Tibial nerve (tissue), 4 donors: ENCODE results near the gene EVI2B. TPM values are rescaled to one million over a fixed set of nuclear protein-coding genes. Genes with fewer than 3 reads are reported as not detected.
"Not testable (repeated sequence)": the region's sequence is repeated elsewhere in the genome, so short reads cannot be mapped to it uniquely, and the experiment has no call there.

Experiments used
- DNase-seq, 2 donors: peaks; one replicate each; pipeline ENCODE4 v3.0.0-alpha.2; 2019; ENCODE audit warnings: low spot score in 2 of 2
- H3K27ac ChIP-seq, 4 donors: fragments of 200-600 bp; sonication (generic) in 3 of 4; one replicate each; pipeline ENCODE4 v1.5.1; 2017 to 2019; ENCODE audit warnings: mild to moderate bottlenecking in 1 of 4
- H3K27me3 ChIP-seq, 2 donors: fragments of 200-600 bp; sonication (generic) in 1 of 2; one replicate each; pipeline versions ENCODE4 v1.5.1 to v1.6.0; 2017 to 2019
- H3K36me3 ChIP-seq, 3 donors: fragments of 200-600 bp; sonication (generic); one replicate each; pipeline ENCODE4 v1.5.1; 2018 to 2019
- H3K4me1 ChIP-seq, 4 donors: fragments of 200-600 bp; sonication (generic) in 3 of 4; one replicate each; pipeline ENCODE4 v1.5.1; 2017 to 2019
- H3K4me3 ChIP-seq, 4 donors: fragments of 200-600 bp; sonication (generic) in 3 of 4; one replicate each; pipeline ENCODE4 v1.5.1; 2017 to 2019; ENCODE audit warnings: mild to moderate bottlenecking in 1 of 4, moderate library complexity in 1 of 4
- H3K9me3 ChIP-seq, 4 donors: fragments of 200-600 bp; sonication (generic) in 3 of 4; one replicate each; pipeline ENCODE4 v1.5.1; 2017 to 2019
- CTCF ChIP-seq, 5 experiments: fragments of 200-600 bp in 3 of 5; fragments of 450-650 bp in 2 of 5; sonication (generic) in 3 of 5; IDR thresholded peaks; one replicate each; pipeline ENCODE4 v1.5.1; 2016 to 2019; ENCODE audit warnings: antibody characterized with exemption in 5 of 5, mild to moderate bottlenecking in 3 of 5, moderate library complexity in 2 of 5
- EP300 ChIP-seq, 2 donors: sonication (generic); formaldehyde crosslinking; IDR thresholded peaks; one replicate each; pipeline ENCODE4 v1.6.1; 2017; ENCODE audit warnings: antibody characterized with exemption in 2 of 2, mild to moderate bottlenecking in 1 of 2
- POLR2A ChIP-seq, 2 donors: fragments of 450-650 bp; IDR thresholded peaks; one replicate each; pipeline ENCODE4 v1.6.1; 2017; ENCODE audit warnings: antibody characterized with exemption in 2 of 2, mild to moderate bottlenecking in 2 of 2, moderate library complexity in 2 of 2
- WGBS, 2 donors: methylation state at CpG; one replicate each; pipeline ENCODE4 v1.1.5; 2018; 5-methylcytosine and 5-hydroxymethylcytosine counted together
- total RNA-seq, 4 donors: library from RNA; depleted of rRNA; stranded (reverse); fragments of >200 nt; gene quantifications; one replicate each; pipeline ENCODE4 v1.1.0, GENCODE V29; 2016

Gene EVI2B
- total RNA-seq, 4 donors from 2014 or later = 5.7 to 9.9 (median 9.3) TPM

GRCh38 chr17:31318298-31318801, 4.5 kb upstream of the EVI2B start:
- peak overlapping the region in 2 of 4 donors; percentile 15 to 27 for H3K4me3 ChIP-seq
- H3K27me3 ChIP-seq = no peaks in the 10 kb centered on the region
- WGBS, 2 donors = 65 to 69% methylated on average over 8 of the region's 8 CpGs
- no peaks in the 10 kb centered on the region for H3K9me3 ChIP-seq
- TF ChIP-seq EP300 (IDR thresholded peaks at IDR 0.05) (peak in 1 of 2 donors; percentile 81), CTCF (IDR thresholded peaks at IDR 0.05) (no peak)
- H3K27ac ChIP-seq = peak overlapping the region in 3 of 4 donors; percentile 76 to 82 (median 78)
- peaks cover 0 to 7% (median 3%) of the 10 kb centered on the region in 4 donors for H3K4me1 ChIP-seq
- no peaks in the 10 kb centered on the region for H3K36me3 ChIP-seq
- DNase-seq = peak; percentile 35 to 66

- TF ChIP-seq EP300 (IDR thresholded peaks at IDR 0.05) (no peak), POLR2A (IDR thresholded peaks at IDR 0.05) (no peak), CTCF (IDR thresholded peaks at IDR 0.05) (no peak)
- Histone ChIP-seq H3K36me3 (no peaks in the 10 kb centered on the region), H3K4me3 (no peak overlapping the region), H3K27me3 (no peaks in the 10 kb centered on the region), H3K9me3 (no peaks in the 10 kb centered on the region), H3K27ac (peak overlapping the region in 3 of 4 donors; percentile 13 to 72 (median 54)), H3K4me1 (peaks cover 0 to 7% (median 3%) of the 10 kb centered on the region in 4 donors)
- no peak for DNase-seq
- WGBS, 2 donors = 93 to 97% methylated on average over 3 of the region's 3 CpGs
Measured at GRCh38 chr17:31314782-31315100, 887 bp upstream of the EVI2B start.

DNA sequence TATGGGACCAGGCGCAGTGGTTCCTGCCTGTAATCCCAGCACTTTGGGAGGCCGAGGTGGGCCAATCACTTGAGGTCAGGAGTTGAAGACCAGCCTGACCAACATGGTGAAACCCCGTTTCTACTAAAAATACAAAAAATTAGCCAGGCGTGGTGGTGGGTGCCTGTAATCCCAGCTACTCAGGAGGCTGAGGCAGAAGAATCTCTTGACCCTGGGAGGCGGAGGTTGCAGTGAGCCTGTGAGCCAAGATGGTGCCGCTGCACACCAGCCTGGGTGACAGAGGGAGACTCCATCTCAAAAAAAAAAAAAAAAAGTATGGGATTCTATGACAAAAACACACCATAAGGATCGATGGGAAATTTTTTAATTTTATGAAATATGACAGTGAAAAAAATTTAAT, 1.6 kb downstream of the EVI2B start:
- H3K4me1 ChIP-seq, H3K9me3 ChIP-seq, DNase-seq, H3K27me3 ChIP-seq, H3K36me3 ChIP-seq: not testable (repeated sequence)
- H3K27ac ChIP-seq = peak overlapping the region in 3 of 4 donors; percentile 26 to 72 (median 31)
- WGBS, 2 donors = 77 to 82% methylated on average over 7 of the region's 7 CpGs
- peak overlapping the region in 2 of 4 donors; percentile 38 to 43 for H3K4me3 ChIP-seq

DNA sequence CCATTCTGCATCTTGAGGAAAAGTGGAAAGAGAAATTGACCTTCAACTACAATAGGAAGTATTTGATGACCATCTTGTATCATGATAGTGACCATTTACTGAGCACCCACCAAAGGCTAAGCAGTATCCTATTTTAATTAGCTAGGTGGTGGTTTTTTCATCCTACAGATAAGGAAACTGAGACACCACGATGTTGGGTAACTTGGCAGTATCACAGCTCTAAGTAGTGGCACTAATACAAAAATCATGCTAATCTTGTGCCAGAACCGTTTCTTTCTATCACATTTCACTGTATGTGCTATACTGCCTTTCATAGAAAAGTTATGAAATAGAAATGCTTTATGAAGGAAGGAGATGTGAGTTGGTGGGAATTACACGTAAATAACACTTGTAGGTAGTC, 2.3 kb downstream of the EVI2B start:
- Histone ChIP-seq H3K4me3 (peak overlapping the region in 2 of 4 donors; percentile 38 to 43), H3K9me3 (no peaks in the 10 kb centered on the region), H3K27me3 (no peaks in the 10 kb centered on the region), H3K36me3 (peaks cover 0 to 3% (median 0%) of the 10 kb centered on the region in 3 donors), H3K4me1 (peaks cover 0 to 3% (median 0%) of the 10 kb centered on the region in 4 donors), H3K27ac (peak overlapping the region in 3 of 4 donors; percentile 26 to 72 (median 31))
- DNase-seq = no peak
- TF ChIP-seq POLR2A (IDR thresholded peaks at IDR 0.05) = no peak
- WGBS, 2 donors = 82 to 84% methylated on average over 3 of the region's 3 CpGs

DNA sequence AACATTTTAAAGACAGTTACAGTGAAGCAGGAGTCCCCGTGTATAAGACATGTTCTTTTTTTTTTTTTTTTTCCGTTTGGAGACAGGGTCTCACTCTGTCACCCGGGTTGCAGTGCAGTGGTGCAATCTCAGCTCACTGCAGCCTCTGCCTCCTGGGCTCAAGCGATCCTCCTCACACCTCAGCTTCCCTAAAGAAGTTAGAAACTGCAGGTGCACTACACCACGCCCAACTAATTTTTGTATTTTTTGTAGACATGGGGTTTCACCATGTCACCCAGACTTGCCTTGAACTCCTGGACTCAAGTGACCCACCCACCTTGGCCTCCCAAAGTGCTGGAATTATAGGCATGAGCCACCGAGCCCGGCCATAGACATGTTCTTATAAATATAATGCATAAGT, 3.0 kb downstream of the EVI2B start:
- Histone ChIP-seq H3K36me3 (peaks cover 0 to 3% (median 0%) of the 10 kb centered on the region in 3 donors), H3K27ac (peak overlapping the region in 2 of 4 donors; percentile 37 to 72), H3K4me1 (no peaks in the 10 kb centered on the region), H3K9me3 (no peaks in the 10 kb centered on the region), H3K27me3 (no peaks in the 10 kb centered on the region), H3K4me3 (peak overlapping the region in 2 of 4 donors; percentile 38 to 43)
- 77 to 81% methylated on average over 7 of the region's 7 CpGs for WGBS, 2 donors
- no peak for DNase-seq
- TF ChIP-seq CTCF (IDR thresholded peaks at IDR 0.05) = no peak
- TF ChIP-seq POLR2A (IDR thresholded peaks at IDR 0.05) = no peak
- TF ChIP-seq EP300 (IDR thresholded peaks at IDR 0.05) = no peak

- 51 to 63% methylated on average over 2 of the region's 2 CpGs for WGBS, 2 donors
- TF ChIP-seq EP300 (IDR thresholded peaks at IDR 0.05) (no peak), CTCF (IDR thresholded peaks at IDR 0.05) (no peak), POLR2A (IDR thresholded peaks at IDR 0.05) (no peak)
- DNase-seq = no peak
- Histone ChIP-seq H3K27me3 (no peaks in the 10 kb centered on the region), H3K4me3 (peak overlapping the region in 1 of 4 donors; percentile 43), H3K4me1 (no peaks in the 10 kb centered on the region), H3K36me3 (peaks cover 0 to 3% (median 0%) of the 10 kb centered on the region in 3 donors), H3K27ac (peak overlapping the region in 3 of 4 donors; percentile 2 to 43 (median 37)), H3K9me3 (no peaks in the 10 kb centered on the region)
Measured at GRCh38 chr17:31310260-31310659, 3.6 kb downstream of the EVI2B start.
